Immature natural killer cell (primary cell): Measurements from ENCODE around the gene HSPA12B. TPM values are rescaled to one million over a fixed set of nuclear protein-coding genes. Genes with fewer than 3 reads are reported as not detected.

ENCODE experiments used
- DNase-seq, 3 donors: peaks; one replicate each; pipeline ENCODE4 v3.0.0; 2022; ENCODE audit warnings: mixed read lengths in 1 of 3
- H3K27ac Mint-ChIP-seq, 6 donors: one replicate each; pipeline ENCODE4 v1.8.0; 2020; ENCODE audit warnings: mixed read lengths in 6 of 6, mild to moderate bottlenecking in 5 of 6, inconsistent platforms in 4 of 6, moderate library complexity in 3 of 6
- H3K27me3 Mint-ChIP-seq, 3 donors: one replicate each; pipeline ENCODE4 v1.8.0; 2020 to 2021; ENCODE audit warnings: low read depth in 3 of 3, mild to moderate bottlenecking in 3 of 3, mixed read lengths in 3 of 3, moderate library complexity in 3 of 3, inconsistent platforms in 1 of 3
- H3K36me3 Mint-ChIP-seq, 3 donors: one replicate each; pipeline ENCODE4 v1.8.0; 2020; ENCODE audit warnings: mixed read lengths in 3 of 3, inconsistent platforms in 2 of 3, mild to moderate bottlenecking in 2 of 3
- H3K4me1 Mint-ChIP-seq, 2 donors: one replicate each; pipeline ENCODE4 v1.8.0; 2020; ENCODE audit warnings: inconsistent platforms in 2 of 2, mild to moderate bottlenecking in 2 of 2, mixed read lengths in 2 of 2, moderate library complexity in 1 of 2
- H3K4me3 Mint-ChIP-seq, 5 donors: one replicate each; pipeline ENCODE4 v1.8.0; 2020; ENCODE audit warnings: mild to moderate bottlenecking in 5 of 5, mixed read lengths in 5 of 5, inconsistent platforms in 3 of 5, moderate library complexity in 3 of 5
- H3K9me3 Mint-ChIP-seq, 6 donors: one replicate each; pipeline ENCODE4 v1.8.0; 2020; ENCODE audit warnings: mild to moderate bottlenecking in 6 of 6, mixed read lengths in 6 of 6, inconsistent platforms in 4 of 6, moderate library complexity in 3 of 6
- polyA plus RNA-seq, 3 donors: library from polyadenylated mRNA; unstranded; fragments of 300-500 nt; fragmentation: Illumina TruSeq; gene quantifications; one replicate each; pipeline ENCODE4 v1.2.3, GENCODE V29; 2021

The HSPA12B gene
- polyA plus RNA-seq, 3 donors from 2014 or later, result 0.53 TPM; not detected in 2

DNA sequence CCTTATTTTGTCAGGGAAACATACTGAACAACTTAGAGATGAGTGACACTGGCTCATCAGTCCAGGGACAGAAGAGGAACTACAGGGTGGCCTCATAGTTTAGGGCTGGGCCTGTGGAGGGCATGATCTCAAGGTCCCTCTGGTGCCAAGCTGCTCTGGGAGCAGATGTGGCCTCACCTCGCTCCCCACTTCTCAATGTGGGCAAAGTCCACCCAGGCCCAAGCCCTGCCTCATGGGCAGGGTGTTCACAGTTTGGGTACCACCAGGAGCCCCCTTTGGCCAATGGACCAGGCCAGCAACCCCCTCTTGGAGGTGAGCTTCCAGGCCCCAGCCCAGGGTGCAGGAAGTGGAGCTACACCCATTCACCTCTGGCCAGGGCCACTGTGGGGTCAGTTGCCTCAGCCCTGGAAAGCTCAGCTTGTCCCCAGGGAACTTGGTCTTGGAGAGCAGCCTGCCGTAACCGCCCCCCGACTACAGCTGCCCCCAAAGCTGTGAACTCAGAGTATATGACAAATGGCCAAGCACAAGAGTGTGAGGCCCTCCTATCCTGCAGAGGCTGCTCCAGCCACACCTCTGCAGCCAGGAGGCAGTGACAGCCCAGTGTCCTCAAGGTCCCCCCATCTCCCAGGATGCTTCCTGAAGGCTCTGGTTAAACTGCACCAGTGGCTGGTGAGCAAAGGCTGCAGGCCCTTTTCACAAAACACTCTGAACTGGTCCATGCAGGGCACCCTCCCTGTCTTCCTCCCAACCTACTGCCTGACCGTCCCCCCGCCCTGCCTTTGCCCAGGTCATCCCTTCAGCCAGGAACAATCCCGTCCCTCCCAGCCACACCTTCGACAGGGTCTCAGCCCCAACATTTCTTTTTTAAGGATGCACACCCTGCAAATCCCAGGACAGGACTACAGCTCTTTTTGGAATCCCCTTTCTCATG lies 31.5 kb downstream of the HSPA12B start:
- peaks cover 4 to 10% (median 5%) of the 10 kb centered on the region in 3 donors for H3K27me3 Mint-ChIP-seq
- no peaks in the 10 kb centered on the region for H3K36me3 Mint-ChIP-seq
- DNase-seq, result no peak
- H3K4me1 Mint-ChIP-seq, result peaks cover 5 to 8% of the 10 kb centered on the region in 2 donors
- H3K9me3 Mint-ChIP-seq, result no peaks in the 10 kb centered on the region
- H3K27ac Mint-ChIP-seq, result no peak overlapping the region
- H3K4me3 Mint-ChIP-seq, result no peak overlapping the region

DNA sequence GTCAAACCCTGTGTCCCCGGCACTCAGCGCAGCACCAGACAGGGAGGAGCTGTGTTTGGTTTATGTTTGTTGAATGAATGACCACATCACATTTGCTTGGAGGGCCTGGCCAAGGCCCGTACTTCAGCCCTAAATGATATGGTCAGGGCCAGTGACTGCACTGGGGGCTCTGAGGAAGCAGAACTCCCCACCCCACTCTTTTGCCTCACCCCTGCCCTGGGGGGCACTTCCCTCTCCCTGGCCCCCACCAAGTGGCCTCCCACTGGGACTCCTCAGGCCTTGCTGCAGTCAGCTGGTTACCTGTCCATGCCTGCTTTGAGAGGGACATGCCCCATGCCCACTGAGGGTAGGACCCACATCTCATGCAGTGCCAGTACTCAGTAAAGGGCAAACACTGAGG lies 32.2 kb downstream of the HSPA12B start:
- peaks cover 10 to 11% of the 10 kb centered on the region in 2 donors for H3K4me1 Mint-ChIP-seq
- no peak overlapping the region for H3K4me3 Mint-ChIP-seq
- no peaks in the 10 kb centered on the region for H3K36me3 Mint-ChIP-seq
- DNase-seq, result no peak
- H3K9me3 Mint-ChIP-seq, result no peaks in the 10 kb centered on the region
- H3K27ac Mint-ChIP-seq, result no peak overlapping the region
- peaks cover 4 to 10% (median 7%) of the 10 kb centered on the region in 3 donors for H3K27me3 Mint-ChIP-seq

- Mint-ChIP-seq H3K4me3 (peak overlapping the region in 4 of 5 donors; percentile 4 to 38 (median 30)), H3K36me3 (no peaks in the 10 kb centered on the region), H3K4me1 (peaks cover 10 to 11% of the 10 kb centered on the region in 2 donors), H3K27ac (no peak overlapping the region), H3K9me3 (no peaks in the 10 kb centered on the region), H3K27me3 (peaks cover 4 to 10% (median 7%) of the 10 kb centered on the region in 3 donors)
- no peak for DNase-seq
Observed at GRCh38 chr20:3765171-3765882, 32.8 kb downstream of the HSPA12B start.

DNA sequence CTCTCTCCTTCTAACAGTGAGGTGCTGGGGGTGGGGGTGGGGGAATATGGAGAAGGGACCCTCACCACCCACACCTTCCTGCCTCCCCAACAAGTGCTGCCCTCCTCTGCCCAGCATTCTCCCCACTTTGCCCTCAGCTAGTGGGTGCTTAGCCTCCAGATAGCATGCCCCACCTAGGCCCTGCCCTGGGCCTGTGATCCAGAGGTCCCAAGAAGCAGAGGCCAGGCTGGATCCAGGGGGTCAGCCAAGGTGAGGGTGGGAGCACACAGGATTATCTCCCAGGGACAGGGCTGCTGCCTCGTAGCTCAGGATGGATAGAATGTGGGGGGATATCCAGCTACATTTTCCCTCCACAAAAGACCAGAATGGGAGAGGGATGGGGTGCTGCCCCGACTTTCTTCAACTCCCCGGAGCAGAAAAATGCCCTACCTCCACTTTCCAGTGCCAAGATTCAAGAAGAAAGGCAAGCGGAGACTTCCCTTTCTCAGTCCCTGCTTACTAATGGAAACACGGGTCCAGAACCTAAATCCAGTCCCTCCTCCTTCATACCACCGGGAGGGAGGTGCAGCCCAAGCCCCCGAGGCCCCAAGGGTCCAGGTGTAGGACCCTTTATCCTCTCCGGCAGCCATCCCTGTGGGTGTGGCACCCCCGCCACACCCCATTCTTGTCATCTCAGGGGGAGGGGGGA lies 34.1 kb downstream of the HSPA12B start:
- Mint-ChIP-seq H3K27ac (peak overlapping the region in 1 of 6 donors; percentile 76), H3K27me3 (peaks cover 4 to 10% (median 7%) of the 10 kb centered on the region in 3 donors), H3K9me3 (no peaks in the 10 kb centered on the region), H3K36me3 (no peaks in the 10 kb centered on the region), H3K4me3 (peak overlapping the region; percentile 75 to 89 (median 85)), H3K4me1 (peaks cover 10 to 11% of the 10 kb centered on the region in 2 donors)
- DNase-seq, result no peak

DNA sequence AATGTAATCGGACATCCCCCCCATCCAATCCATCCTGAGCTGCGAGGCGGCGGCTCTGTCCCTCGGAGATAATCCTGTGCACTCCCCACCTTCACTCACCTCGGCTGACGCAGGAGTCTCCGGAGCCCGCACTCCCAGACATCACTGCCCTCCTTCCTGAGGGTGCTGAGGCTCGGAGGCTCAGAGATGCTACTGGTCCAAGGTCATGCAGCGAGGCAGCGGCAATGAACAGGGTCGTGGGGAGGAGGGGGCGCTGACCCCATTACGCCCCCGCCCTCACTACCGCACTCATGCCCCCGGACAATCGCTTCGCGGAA lies 34.6 kb downstream of the HSPA12B start:
- Mint-ChIP-seq H3K4me3 (peak overlapping the region; percentile 75 to 89 (median 85)), H3K36me3 (no peaks in the 10 kb centered on the region), H3K9me3 (no peaks in the 10 kb centered on the region), H3K4me1 (peaks cover 10 to 11% of the 10 kb centered on the region in 2 donors), H3K27ac (peak overlapping the region in 1 of 6 donors; percentile 76), H3K27me3 (peaks cover 4 to 10% (median 7%) of the 10 kb centered on the region in 3 donors)
- no peak for DNase-seq

- Mint-ChIP-seq H3K4me3 (peak within 1 kb of the TSS; percentile 87 to 92 (median 90)), H3K27me3 (peaks cover 4 to 10% (median 7%) of the 10 kb centered on the region in 3 donors), H3K36me3 (no peaks in the 10 kb centered on the region), H3K9me3 (no peaks in the 10 kb centered on the region), H3K4me1 (peaks cover 10 to 11% of the 10 kb centered on the region in 2 donors), H3K27ac (peak within 1 kb of the TSS; percentile 91 to 97 (median 93))
- peak; percentile 97 to 98 (median 98) for DNase-seq
Observed at GRCh38 chr20:3767427-3768341, 35.2 kb downstream of the HSPA12B start, which contains the start of gene ADISSP. Gene ADISSP (minus strand): TSS chr20:3767753. CDS start chr20:3760100, 7,653 bp downstream.

DNA sequence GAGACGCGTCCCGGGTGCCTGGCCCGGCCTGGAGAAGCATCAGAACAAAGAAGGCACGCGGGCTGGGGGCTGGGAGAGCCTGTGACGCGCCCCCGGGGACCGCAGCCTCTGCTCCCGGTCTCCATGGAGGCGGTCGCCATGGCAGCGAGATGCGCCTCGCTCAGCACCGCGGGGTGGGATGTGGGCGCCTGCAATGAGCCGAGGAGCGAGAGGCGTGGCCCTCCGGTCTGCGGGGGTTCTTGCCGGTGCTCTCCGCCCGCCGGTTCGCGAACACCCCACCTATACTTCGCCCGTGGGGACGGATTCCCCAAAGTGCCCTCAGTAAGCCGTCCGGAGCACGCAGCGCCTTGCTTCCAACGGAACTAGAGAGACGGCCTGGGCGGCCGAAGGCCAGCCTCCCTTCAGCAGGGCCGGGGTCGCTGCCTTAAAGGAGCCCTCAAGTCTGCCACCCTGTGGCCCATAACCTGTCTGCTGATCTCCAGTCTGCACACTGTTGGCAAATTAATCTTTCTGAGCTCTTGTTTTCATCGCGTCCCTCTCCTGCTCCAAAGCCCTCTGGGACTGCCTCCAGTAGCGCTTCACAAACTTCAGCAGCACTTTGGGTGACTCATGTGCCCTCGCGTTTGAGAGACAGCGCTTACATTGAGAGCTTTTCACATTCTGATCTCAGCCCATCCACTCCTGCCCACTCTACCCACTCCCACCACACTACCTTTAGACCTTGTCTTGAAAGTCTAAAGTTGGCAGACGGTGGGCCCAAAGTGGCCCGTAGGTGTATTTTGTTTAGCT lies 36.1 kb downstream of the HSPA12B start:
- peak; percentile 84 to 85 (median 84) for DNase-seq
- H3K27me3 Mint-ChIP-seq, result peaks cover 4 to 10% (median 7%) of the 10 kb centered on the region in 3 donors
- H3K4me3 Mint-ChIP-seq, result peak overlapping the region; percentile 87 to 92 (median 90)
- no peaks in the 10 kb centered on the region for H3K36me3 Mint-ChIP-seq
- peaks cover 10 to 11% of the 10 kb centered on the region in 2 donors for H3K4me1 Mint-ChIP-seq
- H3K9me3 Mint-ChIP-seq, result no peaks in the 10 kb centered on the region
- peak overlapping the region; percentile 91 to 97 (median 93) for H3K27ac Mint-ChIP-seq

- Mint-ChIP-seq H3K9me3 (no peaks in the 10 kb centered on the region), H3K27me3 (peaks cover 5 to 10% (median 7%) of the 10 kb centered on the region in 3 donors), H3K4me3 (no peak overlapping the region), H3K27ac (no peak overlapping the region), H3K36me3 (no peaks in the 10 kb centered on the region), H3K4me1 (peaks cover 10 to 11% of the 10 kb centered on the region in 2 donors)
- no peak for DNase-seq
Observed at GRCh38 chr20:3771552-3772058, 39.1 kb downstream of the HSPA12B start.

GRCh38 chr20:3775457-3776108 lies 43.1 kb downstream of the HSPA12B start:
- peak overlapping the region in 2 of 5 donors; percentile 41 to 46 for H3K4me3 Mint-ChIP-seq
- H3K36me3 Mint-ChIP-seq, result no peaks in the 10 kb centered on the region
- H3K27ac Mint-ChIP-seq, result no peak overlapping the region
- no peak for DNase-seq
- peaks cover 14 to 20% of the 10 kb centered on the region in 2 donors for H3K4me1 Mint-ChIP-seq
- no peaks in the 10 kb centered on the region for H3K9me3 Mint-ChIP-seq
- peaks cover 0 to 6% (median 2%) of the 10 kb centered on the region in 3 donors for H3K27me3 Mint-ChIP-seq

GRCh38 chr20:3777381-3777715 lies 44.9 kb downstream of the HSPA12B start:
- Mint-ChIP-seq H3K27me3 (peaks cover 0 to 6% (median 2%) of the 10 kb centered on the region in 3 donors), H3K4me1 (peaks cover 28 to 37% of the 10 kb centered on the region in 2 donors), H3K36me3 (no peaks in the 10 kb centered on the region), H3K4me3 (peak overlapping the region; percentile 53 to 84 (median 79)), H3K9me3 (no peaks in the 10 kb centered on the region), H3K27ac (no peak overlapping the region)
- no peak for DNase-seq

DNA sequence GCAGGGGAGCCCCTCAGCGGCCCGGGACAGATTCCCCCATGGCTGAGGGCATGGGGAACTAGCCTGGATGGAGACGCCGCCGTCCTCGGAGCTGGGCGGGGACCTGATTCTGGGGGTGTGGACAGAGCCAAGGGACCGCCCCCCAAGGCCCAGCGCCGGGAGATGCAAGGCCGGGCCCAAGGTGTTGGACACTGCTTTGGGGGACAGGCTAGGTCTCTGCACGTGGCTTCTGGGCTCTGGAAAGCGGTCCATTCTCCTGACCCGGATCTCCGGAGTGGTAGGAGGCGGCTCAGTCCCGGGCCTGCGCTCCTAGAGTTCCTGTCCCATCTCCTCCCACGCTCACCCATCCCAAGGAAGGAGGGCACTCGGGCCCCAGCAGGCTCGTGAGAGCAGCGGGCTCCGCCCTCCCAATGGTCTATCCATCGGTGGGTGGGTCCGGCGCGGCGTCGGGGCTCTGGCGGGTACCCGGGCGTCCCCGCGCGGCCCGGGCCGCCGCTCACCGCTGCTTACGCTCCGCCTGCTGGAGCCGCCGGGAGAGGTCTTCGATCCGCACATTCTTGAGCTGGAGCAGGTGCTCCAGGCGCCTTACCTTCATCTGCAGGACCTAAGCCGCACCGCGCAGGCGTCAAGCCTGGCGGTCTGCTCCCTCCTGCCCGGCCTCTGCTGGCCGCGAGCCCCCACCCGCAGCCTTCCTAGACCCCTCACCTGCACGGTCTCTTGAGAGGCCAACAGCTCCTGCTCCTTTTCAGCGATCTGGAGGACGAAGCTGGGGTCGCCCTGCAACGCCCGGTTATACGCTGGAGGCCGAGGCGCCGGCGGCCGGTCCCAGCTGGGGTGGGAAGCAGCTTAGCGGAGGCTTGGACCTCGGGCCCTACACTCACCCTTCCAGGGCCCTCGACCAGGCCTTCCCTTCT lies 45.5 kb downstream of the HSPA12B start:
- H3K4me1 Mint-ChIP-seq, result peaks cover 28 to 42% of the 10 kb centered on the region in 2 donors
- DNase-seq, result peak; percentile 31 to 41 (median 39)

More for the DNA sequence above, 45.5 kb downstream of the HSPA12B start:
- peak overlapping the region in 1 of 6 donors; percentile 35 for H3K27ac Mint-ChIP-seq
- peaks cover 0 to 6% (median 2%) of the 10 kb centered on the region in 3 donors for H3K27me3 Mint-ChIP-seq
- H3K9me3 Mint-ChIP-seq, result no peaks in the 10 kb centered on the region
- H3K4me3 Mint-ChIP-seq, result peak overlapping the region; percentile 53 to 84 (median 79)
- no peaks in the 10 kb centered on the region for H3K36me3 Mint-ChIP-seq
